ENCODE data around the gene SH3PXD2A.

SH3PXD2A gene

GRCh38 chr10:103876155-103876554 lies 20.8 kb upstream of the SH3PXD2A start:
- DNase-seq (ENCODE audit: low read depth in 1 of 2, low spot score in 1 of 2) = no peak

- no peak for DNase-seq (ENCODE audit: low read depth in 1 of 2, low spot score in 1 of 2)
Observed at GRCh38 chr10:103874730-103875129, 19.4 kb upstream of the SH3PXD2A start.

DNA sequence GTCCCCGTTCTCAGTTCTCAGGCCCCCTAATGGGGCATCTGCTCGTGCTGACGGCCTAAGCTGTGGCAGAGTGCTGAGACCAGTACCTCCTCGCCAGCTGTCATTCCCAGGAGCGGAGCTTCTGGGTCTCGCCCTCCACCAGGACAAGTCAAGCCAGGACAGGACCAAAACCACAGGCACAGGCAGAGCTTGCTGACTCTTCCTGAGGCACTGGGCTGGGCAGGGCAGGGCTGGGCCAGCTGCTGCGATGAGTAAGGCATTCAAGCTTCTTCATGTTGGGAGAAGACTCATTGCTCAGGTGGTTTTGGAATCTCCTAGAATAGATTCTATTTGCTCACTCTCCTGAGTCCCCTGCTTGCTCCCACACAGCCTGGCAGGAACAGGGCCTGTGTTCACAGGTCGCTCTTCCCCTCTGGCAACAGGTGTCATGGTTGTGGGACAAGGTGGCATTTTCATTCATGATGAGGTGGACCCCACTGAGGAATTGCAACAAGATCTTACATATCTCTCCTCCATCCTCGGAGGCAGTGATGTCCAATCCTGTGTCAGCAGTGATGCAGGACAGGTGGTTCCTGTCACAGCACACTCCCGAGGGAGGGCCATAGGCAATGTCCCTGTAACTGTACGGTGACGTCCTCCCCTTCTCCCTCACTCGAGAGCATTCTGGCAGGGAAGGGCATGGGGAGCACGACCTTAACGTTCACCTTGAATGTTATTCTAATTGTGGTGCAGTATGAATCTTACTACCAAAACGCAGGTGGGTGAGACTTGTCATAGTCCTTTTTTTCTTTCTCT lies 17.0 kb upstream of the SH3PXD2A start:
- DNase-seq (ENCODE audit: low read depth in 1 of 2, low spot score in 1 of 2) = no peak

- no peak for DNase-seq (ENCODE audit: low read depth in 1 of 2, low spot score in 1 of 2)
Observed at GRCh38 chr10:103871006-103871405, 15.6 kb upstream of the SH3PXD2A start.

DNA sequence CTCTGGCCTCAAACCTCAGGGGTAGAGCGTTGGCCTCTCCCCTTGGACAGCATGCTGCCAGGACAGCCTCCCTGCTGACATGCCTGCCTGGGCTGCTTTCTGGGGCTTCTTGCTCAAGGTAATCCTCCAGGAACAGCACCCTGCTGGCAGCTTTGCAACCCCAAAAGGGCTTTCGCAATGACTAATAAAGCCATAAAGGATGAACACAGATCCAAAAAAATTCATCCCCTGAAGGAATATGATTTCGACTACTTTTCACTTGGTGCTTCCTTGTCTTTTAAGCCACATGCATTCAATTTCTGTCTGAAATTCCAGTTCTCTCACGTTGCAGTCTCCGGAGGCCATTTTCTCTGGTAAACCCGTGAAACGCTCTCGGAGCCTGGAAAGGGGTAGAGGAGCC lies 15.1 kb upstream of the SH3PXD2A start:
- no peak for DNase-seq (ENCODE audit: low read depth in 1 of 2, low spot score in 1 of 2)

DNA sequence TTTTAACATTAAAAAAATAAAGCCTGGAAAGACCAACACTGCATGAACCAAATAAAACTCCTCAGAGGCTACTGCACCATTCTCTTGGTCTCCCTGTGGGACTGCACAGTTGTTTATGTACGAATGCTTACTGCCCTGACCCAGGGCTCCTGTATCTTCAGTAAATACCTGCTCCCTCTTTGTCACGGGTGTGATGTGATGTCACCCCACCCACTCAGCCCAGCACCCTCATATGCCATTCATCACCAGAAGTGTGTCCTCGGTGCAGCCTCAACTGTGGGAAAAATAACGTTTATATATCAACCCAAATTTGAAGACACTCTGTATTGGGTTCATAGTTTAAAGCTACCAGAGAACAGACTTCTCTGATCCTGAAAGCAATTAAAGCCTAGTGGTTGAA lies 14.0 kb upstream of the SH3PXD2A start:
- no peak for DNase-seq (ENCODE audit: low read depth in 1 of 2, low spot score in 1 of 2)

DNA sequence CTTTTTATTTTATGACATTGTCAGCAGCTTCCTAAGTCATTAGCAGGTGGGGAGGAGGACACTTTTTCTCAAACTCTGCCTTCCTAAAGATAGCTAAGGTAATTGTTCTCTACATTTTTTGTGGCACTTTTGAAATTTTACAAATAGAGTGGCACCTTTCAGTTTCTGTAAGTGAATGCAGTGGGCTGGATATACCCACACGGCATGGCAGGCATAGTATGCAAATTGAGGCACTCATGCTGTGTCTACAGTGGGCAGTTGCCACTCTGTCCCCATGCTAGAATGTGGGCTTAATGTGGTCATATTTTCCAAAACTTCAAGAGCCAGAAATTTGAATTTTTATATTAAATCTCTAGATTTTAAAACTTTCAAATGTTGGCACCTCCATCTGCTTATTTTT lies 12.8 kb upstream of the SH3PXD2A start:
- no peak for DNase-seq (ENCODE audit: low read depth in 1 of 2, low spot score in 1 of 2)

GRCh38 chr10:103861505-103861904 lies 6.1 kb upstream of the SH3PXD2A start:
- no peak for DNase-seq (ENCODE audit: low read depth in 1 of 2, low spot score in 1 of 2)

DNA sequence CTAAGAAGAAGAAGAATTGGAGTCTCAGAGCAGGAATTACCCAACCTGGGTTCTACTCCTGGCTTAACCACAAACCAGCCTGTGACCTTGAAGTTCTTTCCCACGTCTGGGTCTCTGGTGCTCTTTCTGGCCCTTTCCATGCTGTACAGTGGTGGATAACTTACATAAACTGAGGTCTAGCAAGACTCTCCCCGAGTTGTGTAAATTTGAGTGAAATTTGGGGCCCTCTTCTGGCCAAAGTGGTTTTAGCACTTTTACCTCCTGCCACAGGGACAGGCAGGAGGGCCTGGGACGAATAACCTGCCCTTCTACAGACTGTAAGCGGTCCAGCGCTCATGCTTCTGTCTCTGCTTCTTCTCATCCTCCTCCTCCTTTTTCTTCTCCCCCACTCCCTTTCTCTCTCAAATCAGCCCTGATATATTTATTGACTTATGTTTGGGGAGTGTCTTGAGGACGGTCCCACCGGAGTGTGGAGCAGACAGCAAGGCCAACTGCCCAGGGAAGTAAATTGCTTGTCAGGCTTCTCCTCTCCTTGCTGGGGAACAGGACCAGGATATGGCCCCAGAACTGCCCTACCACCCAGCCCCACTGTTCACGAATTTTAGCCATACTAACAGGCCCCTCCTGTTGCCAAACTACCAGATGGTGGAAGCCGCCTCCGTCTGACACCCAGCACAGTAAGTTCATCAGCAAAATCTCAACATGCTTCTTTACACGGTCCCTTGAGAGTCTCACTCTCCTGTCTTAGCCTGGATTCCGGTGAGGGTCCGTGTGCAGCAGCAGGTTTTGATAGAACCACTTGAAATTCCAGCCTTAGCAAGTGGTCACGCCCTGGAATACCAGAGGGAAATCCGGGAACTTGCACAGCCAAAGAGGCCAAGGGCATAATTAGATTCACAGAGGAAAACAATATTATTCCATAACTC lies 4.0 kb upstream of the SH3PXD2A start:
- DNase-seq (ENCODE audit: low read depth in 1 of 2, low spot score in 1 of 2) = peak; percentile 27 to 57

- DNase-seq (ENCODE audit: low read depth in 1 of 2, low spot score in 1 of 2) = no peak
Observed at GRCh38 chr10:103858360-103858759, 3.0 kb upstream of the SH3PXD2A start.

- DNase-seq (ENCODE audit: low read depth in 1 of 2, low spot score in 1 of 2) = no peak
Observed at GRCh38 chr10:103856797-103857170, 1.4 kb upstream of the SH3PXD2A start.

DNA sequence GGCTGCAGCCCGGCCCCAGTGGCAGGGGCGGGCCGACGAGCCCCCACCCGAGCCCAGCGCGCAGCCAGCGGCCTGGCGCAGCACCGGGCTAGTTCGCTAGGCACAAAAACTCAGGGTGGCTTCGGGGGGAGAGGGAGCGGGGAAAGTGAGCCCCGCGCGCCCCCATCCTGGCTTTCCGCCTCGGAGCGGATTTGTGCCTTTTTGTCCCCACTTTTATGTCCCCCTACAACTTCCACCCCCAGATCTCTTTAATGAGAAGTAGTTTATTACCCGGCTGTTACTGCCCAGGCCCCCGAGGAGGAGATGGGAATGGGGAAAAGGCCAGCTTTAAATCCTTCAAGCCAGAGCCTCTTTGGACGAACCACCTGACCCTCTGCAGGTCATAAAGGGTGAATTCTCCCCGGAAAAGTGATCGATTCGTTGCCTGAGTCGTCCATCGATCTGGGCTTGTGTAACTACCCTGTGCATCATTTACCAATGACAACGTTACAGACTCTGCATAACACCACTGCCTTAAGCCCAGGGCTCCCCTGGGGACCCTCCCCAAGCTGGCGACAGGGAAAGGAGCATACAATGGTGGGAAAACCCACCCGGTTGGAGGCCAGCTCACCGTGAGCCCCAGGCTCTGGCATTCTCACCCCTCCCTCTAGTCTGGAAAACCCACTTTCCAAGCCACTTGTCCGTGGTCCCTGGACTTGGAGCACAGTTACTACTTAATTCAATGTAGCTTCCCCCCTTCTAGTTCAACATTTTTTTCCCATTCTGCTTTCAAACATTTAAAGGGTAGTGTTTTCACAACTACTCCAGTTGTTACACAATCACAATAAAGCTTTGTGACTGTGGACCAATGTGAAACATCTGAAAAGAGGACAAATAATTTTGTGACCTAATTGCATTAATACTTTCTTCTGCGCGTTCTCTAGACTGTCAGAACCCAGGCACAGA lies 748 bp upstream of the SH3PXD2A start:
- no peak for DNase-seq (ENCODE audit: low read depth in 1 of 2, low spot score in 1 of 2)

DNA sequence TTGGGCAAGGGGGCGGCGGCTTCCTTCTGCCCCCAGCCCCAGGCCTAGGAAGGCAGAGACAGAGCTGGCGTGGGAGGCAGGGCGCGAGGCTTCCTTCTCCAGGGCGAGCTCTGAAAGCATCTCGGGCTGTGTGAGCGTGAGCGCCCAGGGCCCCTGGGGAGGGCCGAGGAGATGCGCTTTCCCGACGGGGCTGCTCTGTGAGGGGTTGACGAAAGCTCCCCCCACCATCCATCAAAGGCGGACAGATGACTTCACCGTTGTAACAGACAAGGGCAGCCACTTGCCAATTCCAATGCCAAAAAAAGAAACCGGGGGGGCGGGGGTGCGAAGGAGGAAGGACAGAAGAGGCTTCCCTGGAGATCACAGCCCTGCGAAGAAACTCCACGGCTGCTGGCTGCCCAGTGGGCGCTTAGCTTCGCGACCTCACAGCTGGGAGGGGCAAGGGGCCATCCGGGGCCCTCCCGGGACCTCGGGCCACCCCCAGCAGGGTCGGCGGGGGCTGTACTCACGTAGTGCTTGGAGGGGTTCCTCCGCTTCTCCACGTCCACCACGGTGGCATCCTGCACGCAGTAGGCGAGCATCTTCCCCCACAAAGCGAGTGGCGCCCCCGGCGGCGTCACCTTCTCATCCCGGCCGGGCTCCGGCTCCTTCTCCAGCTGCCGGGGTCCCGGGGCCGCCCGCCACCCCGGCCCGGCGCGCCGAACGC lies 537 bp downstream of the SH3PXD2A start:
- DNase-seq (ENCODE audit: low read depth in 1 of 2, low spot score in 1 of 2) = no peak

DNA sequence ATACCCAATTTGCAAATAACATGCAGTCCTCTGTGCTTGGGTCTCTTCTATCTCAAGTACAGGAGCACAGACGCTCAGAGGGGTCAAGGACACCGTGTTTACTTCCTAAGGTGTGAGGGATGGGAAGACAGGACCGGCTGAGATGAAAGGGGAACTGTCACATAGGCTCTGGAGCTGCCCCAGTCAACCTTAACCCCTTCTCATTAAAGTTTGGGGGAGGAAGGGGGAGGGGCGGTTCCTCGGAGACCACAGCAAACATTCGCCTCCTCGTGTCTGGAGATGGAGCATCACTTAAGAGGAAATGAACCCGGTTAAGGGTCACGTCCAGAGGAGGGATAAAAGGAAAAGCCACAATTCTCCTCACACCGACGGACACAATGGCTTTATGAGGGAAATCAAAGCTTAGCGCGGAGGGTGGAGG lies 1.1 kb downstream of the SH3PXD2A start:
- no peak for DNase-seq (ENCODE audit: low read depth in 1 of 2, low spot score in 1 of 2)

DNA sequence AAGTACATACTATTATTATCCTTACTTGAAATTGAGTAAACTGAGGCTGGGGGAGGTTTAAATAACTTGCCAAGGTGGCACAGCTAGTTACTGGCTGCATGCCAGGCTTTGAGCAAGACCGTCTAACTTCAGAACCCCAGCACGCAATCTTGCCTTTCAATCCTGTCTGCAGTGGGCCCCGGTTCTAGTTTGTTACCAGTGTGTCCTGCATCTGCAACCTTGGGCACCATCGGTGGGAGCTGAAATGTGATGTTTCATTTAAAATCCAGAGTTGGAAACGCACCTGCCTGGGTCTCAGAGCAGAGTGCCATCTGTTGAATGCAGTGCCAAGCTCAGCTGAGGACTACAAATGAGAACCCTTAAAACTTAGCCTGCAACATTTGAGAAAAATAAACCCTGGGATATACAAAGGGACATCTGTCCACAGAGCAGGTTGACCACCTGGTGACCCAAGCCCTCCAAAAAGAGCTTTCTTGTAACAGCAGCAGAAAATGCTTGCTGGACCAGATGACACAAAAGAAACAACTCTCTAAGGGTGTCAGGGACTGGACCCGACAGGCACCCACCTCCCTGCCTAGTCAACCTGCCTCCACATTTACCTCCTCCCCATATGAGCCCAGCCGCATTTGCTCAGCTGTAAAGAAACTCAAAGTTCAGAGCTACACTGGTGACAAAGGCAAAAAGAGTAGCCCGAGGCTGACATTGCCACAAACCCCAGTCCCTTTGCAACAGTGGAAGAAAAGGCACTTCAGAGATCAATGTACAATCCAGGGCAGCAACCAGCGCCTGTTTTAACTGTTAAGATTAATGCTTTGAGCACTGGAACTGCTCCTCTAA lies 1.7 kb downstream of the SH3PXD2A start:
- DNase-seq (ENCODE audit: low read depth in 1 of 2, low spot score in 1 of 2) = no peak

GRCh38 chr10:103852856-103853255 lies 2.5 kb downstream of the SH3PXD2A start:
- no peak for DNase-seq (ENCODE audit: low read depth in 1 of 2, low spot score in 1 of 2)

GRCh38 chr10:103852189-103852711 lies 3.1 kb downstream of the SH3PXD2A start:
- no peak for DNase-seq (ENCODE audit: low read depth in 1 of 2, low spot score in 1 of 2)

DNA sequence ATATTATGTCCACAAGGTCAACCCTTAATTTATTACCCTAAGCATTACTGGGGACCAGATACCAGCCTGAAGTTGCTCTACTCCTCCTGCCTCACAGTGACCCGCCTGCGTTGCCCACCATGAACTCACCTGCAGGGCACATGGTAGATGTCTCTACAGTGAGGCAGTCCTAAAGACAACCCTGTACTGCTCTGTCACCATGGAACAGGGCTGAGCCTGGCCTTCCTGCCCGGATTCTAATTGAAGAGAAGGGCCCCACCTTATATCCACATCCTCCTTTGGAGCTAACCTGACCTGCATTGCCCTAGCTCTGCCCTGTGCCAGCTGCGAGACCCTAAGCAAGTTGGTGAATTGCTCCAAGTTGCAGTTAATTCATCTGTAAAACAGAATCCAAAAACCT lies 4.1 kb downstream of the SH3PXD2A start:
- DNase-seq (ENCODE audit: low read depth in 1 of 2, low spot score in 1 of 2) = no peak

GRCh38 chr10:103850572-103850895 lies 4.8 kb downstream of the SH3PXD2A start:
- no peak for DNase-seq (ENCODE audit: low read depth in 1 of 2, low spot score in 1 of 2)
